GM19035 (cell line): ENCODE data around the gene LETM1.

Experiments
- ATAC-seq: cut with Tn5 transposase; IDR thresholded peaks from one replicate; pipeline ENCODE4 v1.9.1; 2021; ENCODE audit not compliant: unreplicated experiment

The LETM1 gene

DNA sequence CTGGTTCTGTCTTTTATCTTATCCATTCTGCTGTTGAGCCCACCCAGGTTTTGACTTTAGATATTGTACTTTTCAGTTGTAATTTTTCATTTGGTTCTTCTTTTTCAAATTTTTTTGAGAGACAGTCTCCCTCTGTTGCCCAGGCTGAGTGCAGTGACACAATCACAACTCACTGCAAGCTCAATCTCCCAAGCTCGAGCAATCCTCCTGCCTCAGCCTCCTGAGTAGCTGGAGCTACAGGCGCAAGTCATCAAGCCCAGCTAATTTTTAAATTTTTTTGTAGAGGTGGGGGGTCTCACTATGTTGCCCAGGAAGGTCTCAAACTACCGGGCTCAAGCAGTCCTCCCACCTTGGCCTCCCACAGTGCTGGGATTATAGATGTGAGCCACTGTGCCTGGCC, 25.7 kb downstream of the LETM1 start:
- no peak for ATAC-seq

DNA sequence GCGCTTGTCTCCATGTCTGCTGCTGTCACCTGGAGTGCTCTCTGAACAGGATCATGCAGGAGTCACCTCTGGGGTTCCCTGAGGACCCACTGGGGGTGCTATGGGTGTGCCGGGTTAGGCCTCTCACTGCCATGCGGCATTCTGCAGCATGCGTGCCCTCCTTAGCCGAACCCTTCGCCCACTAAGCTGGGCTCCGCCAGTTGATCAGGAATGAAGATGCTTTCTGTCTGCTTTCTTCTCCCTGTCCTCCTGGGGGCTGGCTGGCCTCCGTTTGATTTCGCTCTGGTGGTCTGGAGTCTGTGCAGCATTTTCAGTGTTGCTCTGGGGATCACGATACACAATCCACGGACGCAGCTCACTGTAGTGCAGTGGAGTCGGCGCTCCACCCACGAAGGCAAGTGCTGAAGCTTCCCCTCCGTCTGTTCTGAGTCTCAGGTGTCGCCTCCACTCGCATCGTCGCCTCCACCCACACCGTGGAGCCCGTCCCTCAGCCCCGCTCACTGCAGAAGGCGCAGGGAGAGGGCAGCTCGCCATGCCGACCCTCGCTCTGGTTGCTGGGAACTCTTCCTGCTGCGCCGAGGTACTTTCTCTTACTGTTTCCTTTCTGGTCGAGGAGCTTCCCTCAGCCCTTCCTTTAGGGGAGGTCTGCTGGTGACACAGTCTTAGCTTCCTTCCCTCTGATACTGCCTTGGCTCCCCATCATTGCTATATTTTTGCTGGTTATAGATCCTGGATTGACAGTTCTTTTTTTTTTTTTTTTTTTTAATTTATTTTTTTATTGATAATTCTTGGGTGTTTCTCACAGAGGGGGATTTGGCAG, 29.2 kb downstream of the LETM1 start:
- ATAC-seq, result no peak

DNA sequence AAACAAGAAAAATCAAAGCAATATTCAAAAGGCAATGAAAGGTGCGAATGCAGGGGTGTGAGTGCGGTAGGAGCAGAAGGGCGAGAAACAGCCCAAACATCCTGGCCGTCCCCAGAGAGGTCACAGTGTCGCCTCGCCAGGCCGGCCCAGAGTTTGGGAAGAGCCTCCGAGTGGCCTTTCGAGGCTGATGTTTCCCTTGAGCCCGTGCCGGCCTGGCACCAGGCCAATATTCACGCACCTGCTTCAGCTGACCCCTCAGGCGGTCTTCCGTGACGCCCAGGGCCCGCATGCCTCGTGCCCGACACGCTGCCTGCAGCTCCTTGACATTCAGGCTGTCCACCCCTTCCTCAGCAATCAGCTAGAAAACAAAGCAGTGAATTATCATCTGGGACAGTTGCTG, 30.6 kb downstream of the LETM1 start:
- ATAC-seq, result no peak

DNA sequence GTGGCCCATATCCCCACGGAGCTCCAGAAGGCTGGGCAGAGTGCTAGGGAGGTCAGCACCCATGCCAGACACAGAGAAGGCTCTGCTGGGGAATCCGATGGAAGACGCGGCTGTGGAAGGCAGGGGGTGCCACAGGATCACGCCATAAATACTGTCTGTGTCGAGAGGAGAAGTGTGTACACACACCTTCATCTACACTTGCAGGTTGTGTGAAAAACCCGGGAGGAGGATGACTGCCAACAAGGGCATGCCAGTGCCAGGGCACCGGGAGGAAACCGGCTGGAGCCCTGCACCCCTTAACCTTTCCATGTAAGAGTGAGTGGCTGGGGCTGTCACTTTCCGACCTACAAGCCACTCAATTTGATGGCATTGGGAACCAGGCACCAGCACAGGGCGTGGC, 31.2 kb downstream of the LETM1 start:
- ATAC-seq, result no peak

DNA sequence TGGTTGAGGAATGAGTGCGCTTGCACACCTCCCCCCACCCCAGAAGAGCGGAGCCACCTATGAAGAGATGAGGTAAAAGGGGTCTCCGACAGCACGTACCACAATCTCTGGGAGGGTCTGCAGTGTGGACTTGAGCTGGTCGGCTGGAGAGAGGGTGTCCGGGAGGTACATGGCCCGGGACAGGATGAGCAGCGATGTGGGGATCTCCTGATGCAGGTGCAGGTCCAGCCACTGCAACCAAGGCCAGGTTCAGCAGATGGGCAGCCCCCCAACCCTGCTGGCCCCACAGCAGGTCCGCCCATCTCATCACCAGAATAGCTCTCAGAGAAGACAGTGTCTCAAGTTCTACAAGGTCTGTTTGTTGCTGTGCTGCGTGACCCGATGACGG, 32.4 kb downstream of the LETM1 start:
- ATAC-seq, result no peak

DNA sequence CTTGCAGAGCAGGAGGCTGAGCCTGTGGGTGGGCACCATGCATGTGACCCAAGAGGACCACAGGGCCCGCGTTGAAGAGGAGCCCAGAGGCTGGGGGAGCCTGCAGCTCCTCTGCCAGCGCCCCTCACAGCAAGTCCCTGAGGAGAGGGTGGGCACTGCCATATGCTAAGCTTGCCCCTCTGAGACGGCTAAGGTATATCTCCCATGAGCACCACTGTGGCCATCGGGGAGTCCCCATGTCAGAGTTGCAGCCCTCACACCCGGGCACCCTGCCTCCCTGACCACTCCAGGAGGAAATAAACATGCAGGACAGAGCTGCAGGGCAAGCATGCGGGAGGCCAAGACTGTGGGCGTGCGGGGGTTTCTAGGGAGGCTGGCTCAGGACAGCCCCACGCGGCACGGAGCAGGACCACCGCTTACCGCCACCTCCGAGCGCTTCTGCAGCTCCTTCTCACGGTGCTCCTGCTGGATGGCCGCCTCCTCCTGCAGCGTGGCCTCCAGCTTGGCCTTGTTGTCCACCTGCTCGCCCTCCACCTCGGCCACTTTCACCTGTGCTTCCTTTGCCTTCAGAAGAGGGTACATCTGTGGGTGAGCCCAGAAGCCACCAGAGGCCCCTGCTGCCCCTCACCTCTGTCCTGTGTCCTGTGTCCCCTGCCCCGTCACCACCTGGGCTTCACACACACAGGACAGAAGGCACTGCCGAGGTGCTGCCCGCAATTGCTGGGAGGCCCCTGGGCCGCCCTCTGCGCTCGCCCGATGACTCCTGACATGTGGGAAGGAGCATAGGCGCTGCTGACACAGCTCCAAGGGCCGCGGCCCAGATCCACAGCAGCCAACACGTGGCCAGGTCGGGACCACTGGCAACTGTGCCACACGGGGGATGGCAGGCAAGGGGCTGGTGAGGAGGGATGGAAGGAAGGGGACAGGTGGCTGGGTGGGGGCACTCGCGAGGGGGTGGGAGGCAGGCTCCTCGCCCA, 33.1 kb downstream of the LETM1 start:
- no peak for ATAC-seq

DNA sequence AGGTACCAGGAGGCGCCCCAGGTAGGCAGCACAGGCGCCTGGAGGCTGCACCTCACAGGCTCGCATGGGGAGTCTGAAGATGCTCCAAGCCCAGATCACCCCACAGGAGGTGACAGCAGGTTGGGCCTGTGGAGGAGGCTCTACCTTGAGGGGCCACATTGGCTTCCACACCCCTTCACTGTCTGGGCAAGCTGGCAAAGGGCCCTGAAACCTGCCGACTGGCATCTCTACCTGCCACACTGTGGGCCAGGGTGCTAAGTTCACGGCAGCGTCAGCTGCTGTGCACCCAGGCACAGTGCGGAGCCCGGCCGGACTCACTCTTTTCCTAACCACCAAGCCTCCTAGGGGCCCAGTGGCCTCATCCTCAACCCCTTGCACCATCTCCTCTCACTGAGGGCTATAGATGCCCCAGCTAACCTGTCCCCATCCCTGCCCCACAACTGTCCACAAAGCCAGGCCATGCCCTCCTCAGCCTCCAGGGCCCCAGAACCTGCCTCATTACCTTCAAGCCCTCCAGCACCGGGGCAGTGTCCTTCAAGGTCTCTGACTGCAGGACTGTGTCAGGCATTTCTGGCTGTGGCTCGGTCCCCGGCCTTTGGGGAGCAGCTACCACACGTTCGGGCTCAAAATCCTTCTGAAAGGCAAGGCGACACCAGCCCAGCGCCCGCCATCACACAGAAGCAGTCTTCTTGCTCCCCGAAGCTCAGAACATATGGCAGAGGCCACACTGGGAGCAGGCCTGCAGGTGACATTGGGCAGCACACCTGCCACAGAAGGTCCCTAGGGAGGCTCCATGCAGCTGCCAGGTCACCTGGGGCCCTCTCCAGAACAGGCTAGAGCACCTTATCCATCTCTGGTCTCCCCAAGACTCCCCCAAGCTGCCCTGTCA, 34.0 kb downstream of the LETM1 start:
- ATAC-seq, result no peak

DNA sequence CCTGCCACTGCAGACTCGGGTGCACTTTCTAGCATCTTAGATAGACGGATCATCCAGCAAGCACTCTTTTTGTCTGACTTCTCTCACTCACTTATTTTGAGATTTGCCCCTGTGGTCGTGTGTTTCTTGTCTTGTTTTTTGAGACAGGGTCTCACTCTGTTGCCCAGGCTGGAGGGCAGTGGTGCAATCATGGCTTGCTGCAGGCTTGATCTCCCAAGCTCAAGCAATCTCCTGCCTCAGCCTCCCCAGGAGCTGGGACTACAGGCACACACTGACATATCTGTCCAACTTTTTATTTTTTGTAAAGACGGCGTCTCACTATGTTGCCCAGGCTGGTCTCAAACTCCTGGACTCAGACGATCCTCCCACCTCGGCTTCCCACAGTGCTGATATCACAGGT, 36.1 kb downstream of the LETM1 start:
- ATAC-seq, result no peak

DNA sequence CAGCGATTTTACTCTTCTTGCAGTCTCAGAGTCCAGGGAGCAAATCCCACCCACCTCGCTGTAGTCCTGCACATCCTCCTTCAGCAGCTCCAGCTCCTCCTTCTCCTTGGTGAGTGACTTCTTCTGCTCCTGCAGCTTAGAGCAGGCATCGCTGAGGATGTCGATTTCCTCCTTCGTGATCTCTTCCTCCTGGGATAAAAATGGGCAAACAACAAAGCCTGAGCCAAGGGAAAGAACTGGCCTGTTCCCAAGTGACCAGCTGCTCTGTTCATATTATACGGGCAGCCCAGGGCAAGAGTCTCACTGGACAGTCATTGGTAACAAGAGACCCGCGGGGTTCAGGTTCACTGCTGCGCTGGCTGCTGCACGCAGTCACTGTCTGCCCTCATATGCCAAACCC, 36.7 kb downstream of the LETM1 start:
- no peak for ATAC-seq

DNA sequence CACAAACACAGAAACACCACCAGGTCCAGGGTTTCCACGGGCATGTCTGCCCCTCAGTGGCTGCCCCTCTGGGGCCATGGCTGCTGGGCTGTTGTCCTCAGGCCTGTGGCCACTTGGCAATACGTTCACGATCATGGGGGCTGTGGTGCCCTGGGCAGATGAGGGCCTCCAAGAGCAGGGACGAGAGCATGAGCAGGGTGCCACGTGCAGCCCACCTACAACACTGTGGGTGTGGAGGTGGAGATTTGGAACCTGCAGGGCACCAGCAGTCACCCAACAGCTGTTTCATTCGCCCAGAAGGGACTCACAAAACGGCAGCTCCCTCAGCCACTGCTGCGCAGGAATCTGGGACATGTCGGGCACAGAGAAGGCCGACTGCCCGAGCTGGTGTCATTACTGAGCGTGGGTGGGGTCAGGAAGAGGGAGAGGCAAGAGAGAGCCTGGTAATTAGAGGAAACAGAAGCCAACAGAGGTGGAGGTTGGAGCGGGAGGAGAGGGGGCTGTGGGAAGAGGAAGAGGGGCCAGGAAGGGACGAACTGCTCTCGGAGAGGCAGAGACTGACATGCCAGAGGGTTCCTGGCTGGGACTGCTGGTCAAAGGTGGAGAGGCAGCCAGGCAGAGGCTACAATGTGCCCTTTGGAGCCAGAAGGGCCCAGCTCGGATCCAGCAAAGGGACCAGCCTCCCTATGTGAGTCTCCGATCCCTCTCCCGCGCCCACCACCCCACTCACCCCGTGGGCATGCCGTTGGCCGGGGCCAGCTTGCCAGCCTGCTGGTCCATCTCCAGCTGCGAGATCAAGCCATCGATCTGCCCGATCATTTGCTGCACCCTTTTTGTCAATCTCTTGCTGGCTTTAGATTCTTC, 39.7 kb downstream of the LETM1 start:
- no peak for ATAC-seq

DNA sequence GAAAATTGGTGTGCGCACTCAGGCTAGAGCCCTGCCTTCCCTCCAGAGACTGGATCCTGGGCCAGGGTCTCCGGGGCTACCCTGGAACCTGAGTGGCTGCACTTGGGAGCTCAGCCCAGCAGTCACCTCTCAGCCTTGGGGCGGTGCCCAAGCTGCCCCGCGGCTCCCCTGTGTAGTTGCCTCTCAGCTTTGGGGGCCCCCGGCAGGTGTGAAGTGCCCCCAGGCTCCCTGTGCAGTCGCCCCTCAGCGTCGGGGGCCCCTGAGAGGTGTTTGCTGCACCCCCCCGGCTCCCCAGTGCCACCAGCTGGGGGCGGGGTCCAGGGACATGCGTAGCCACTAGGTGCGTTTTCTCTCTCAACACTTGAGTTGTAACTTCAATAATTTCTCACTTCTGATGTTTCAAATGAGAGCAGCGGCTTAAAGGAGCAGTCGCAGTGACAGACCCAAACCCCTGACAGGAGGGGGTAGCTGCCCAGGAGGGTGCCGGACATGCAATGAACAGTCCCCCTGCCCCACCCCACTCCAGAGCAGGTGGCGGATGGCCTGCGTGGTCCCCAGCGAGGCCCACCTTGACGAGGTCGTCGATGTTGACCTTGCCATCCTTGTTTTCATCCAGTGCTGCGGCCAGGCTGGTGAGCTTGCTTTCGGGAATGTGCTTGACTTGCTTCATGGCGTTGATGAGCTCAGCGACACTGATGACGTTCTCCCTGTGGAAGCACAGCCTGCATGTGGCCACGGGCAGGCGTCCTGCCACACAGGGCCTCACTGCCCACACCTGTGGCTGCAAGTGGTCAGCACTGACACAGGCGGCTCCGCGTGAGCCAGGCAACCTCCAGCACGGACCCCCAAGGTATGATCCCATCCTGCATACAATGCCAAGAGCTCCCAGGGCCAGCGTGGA, 40.6 kb downstream of the LETM1 start:
- ATAC-seq, result no peak

DNA sequence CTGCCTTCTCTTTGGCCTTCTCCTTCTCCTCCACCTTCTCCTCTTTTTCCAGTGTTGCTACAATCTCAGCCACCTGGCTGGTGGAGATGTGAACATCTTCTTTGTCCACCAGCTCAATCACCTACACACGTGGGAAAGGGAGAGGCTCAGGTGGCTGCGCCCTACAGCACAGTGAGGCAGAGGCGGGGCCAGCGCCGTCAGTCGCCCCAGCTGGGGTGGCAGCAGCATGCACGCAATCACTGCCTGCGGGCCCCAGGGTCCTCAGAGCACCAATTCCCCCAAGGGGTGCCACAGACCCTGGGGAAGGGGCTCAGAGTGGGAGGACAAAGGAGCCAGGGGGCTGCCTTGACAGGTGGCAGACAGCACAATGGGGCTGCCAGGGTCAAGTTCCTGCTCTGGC, 41.5 kb downstream of the LETM1 start:
- no peak for ATAC-seq

DNA sequence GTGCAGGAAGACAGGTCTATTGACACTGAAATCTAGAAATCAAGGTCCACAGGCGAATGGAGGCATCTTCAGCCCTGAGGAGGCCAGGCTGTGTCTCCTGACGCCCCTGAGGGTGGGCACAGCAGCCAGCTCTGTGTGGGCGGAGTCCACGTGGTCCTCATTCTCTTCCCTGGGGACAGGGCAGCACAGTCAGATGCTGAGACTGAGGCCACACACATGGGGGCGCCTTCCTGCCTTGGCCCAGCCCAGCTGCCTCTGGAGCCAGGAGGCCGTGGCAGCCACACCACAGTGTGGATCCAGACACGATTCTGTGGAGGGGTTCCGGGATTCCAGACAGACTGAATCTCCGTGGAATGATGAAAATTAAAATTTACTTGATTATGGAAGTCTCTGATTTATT, 42.0 kb downstream of the LETM1 start:
- no peak for ATAC-seq

DNA sequence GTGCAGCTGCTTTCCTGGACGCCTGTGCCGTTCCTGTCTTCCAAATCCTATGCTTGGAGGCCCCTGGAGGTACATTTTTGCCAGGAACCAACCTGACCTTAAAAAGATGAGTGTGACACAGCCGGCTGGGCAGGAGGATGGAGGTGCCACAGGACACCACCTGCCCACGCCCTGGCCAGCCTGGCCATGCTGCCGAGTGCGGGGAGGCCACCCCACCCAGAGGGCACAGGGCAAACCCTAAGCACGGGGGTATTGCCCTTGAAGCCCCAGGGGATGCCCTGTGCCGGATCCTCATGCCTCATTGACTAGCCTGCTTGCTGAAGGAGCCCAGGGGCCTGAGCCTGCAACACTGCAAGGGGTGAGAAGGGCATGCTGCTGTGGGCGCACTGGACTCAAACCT, 42.7 kb downstream of the LETM1 start:
- no peak for ATAC-seq

DNA sequence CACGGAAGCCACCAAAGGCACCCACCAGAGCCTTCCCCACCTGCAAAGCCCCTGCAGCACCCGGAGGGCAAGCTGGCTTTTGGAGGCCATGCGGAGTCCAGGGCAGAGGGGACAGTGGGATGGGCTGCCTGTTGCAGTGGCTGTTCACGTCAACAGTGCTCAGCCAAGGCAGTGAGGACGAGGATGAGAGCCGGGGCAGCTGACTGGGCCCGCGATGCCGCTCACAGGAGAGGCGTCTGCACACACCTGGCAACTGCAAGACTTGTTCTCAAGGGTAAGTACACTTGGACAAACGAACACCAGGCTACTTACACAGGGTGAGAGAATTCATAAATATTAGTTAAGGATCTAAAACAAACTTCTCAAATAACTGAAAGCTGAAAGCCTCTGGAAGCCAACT, 43.2 kb downstream of the LETM1 start:
- no peak for ATAC-seq

DNA sequence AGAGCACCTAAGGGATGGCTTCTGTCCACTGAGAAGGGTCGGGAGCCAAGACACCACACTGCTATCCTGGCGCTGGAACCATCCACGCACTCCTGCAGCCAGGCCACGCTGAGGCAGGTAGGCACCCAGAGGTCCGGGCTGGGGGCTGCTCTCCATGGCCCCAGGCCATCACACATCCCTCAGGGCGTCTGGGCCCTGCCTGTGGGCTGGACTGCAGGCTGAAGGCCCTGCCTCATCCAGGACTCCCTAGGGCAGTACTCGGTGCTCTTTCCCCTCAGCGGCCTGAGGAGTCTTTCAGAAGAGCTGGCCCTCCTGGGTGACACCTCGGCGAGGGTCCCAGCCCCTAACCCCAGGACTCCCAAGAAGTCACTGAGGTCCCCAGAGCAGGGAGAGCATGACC, 45.2 kb downstream of the LETM1 start:
- ATAC-seq, result no peak

DNA sequence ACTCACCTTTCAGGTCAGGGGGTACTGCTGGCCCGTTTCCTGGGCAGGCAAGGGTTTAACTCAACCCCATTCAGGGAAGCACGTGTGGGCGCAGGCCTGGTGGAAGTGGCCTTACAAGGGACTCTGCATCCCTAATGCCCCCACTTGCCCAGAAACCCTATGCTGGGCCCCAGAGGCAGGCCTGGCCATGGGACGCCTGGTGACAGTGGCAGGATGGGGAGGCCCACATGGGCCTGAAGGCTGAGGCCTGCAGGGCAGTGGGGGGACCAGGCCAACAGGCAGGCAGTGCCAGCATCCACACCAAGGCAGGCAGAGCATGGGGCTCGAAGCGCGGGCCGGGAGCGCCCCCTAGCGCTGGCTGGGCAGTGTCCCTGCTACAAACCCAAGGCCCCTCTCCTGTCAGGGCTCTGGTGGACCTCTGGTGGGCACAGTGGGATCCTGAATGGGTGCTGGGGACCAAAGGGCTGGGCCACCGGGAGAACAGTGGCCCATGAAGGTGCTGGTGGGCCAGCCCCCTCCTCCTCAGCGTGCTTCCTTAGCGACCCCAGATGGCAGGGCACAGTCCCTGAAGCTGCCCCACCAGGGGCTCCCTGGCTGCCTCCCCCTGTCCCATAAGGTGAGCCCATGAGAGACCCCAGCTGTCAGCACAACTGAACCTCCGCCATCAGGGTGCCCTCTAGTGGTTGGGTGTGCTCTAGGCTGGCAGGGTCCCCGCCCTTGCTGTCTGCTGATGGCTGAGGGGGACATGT, 46.0 kb downstream of the LETM1 start:
- ATAC-seq, result no peak
